ENCODE data around the gene RELB.
A peak's percentile ranks its signal among the peaks of the same experiment; 100 is the strongest.

Gene RELB

DNA sequence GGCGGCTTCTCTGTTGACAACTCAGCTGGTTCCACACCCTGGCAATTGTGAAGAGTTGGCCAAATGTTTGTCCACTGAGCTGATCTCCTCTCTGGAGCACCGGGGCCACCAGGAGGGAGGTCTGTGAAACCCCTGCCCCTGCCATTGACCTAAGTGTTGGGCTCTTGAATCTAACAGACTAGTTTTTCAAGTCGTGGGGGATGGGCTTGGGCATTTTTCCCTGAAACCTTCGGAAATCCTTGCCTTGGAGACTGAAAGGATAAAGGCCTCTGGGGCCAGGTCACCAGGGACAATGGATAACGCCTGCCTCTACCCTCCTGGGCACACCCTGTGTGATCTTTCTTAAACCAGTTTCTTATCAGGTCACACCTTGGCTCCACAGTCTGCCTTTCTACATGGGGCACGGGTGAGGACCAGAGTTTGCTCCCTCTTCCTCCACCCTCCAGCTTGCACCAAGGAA, 78.7 kb downstream of the RELB start:
- DNase-seq (ENCODE audit: low read depth) = no peak

GRCh38 chr19:45082170-45082569, 80.9 kb downstream of the RELB start:
- DNase-seq (ENCODE audit: low read depth) = no peak

GRCh38 chr19:45086480-45086879, 85.2 kb downstream of the RELB start:
- DNase-seq (ENCODE audit: low read depth) = no peak

DNA sequence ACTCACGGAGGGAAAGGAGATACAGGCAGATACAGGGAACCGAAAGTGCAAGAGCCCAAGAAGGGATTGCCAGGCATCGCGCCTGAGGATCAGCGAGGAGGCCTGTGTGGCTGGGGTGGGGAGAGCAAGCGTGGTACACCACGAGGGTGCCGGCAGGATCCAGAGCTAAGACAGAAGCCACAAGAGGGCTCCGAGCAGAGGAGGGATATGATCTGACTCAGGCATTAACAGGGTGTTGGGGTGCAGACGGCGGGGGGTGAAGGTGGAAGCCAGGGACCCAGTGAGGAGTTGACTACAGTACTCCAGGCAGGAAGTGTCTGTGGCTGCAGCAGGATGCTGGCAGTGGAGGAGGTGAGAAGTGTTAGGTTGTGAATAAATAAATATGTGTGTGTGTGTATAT, 86.3 kb downstream of the RELB start:
- DNase-seq (ENCODE audit: low read depth) = peak; percentile 42
